ENCODE results near the gene ZSCAN31.

Gene ZSCAN31

GRCh38 chr6:28357036-28357435, 21.1 kb upstream of the ZSCAN31 start:
- TF ChIP-seq FOXP2 (optimal IDR thresholded peaks at IDR 0.05; ENCODE audit: borderline replicate concordance, extremely low read depth, extremely low read length, insufficient read depth), result no peak
- no peak for TF ChIP-seq SIN3A (IDR thresholded peaks at IDR 0.05; ENCODE audit: borderline replicate concordance, insufficient read depth, low read length)
- TF ChIP-seq TAF1 (IDR thresholded peaks at IDR 0.05; ENCODE audit: borderline replicate concordance, insufficient read depth, low read length), result no peak
- TF ChIP-seq REST (IDR thresholded peaks at IDR 0.05; ENCODE audit: insufficient read depth in 1 of 2, low read depth in 2 of 2, low read length in 2 of 2), result no peak
- TF ChIP-seq POLR2AphosphoS5 (IDR thresholded peaks at IDR 0.05; ENCODE audit: low read depth, low read length), result no peak

- TF ChIP-seq SIN3A (IDR thresholded peaks at IDR 0.05; ENCODE audit: borderline replicate concordance, insufficient read depth, low read length) (no peak), TAF1 (IDR thresholded peaks at IDR 0.05; ENCODE audit: borderline replicate concordance, insufficient read depth, low read length) (no peak), POLR2AphosphoS5 (IDR thresholded peaks at IDR 0.05; ENCODE audit: low read depth, low read length) (no peak), FOXP2 (optimal IDR thresholded peaks at IDR 0.05; ENCODE audit: borderline replicate concordance, extremely low read depth, extremely low read length, insufficient read depth) (no peak), REST (IDR thresholded peaks at IDR 0.05; ENCODE audit: insufficient read depth in 1 of 2, low read depth in 2 of 2, low read length in 2 of 2) (no peak)
Observed at GRCh38 chr6:28356666-28357020, 20.7 kb upstream of the ZSCAN31 start.

GRCh38 chr6:28355743-28356665, 20.1 kb upstream of the ZSCAN31 start:
- no peak for TF ChIP-seq FOXP2 (optimal IDR thresholded peaks at IDR 0.05; ENCODE audit: borderline replicate concordance, extremely low read depth, extremely low read length, insufficient read depth)
- no peak for TF ChIP-seq POLR2AphosphoS5 (IDR thresholded peaks at IDR 0.05; ENCODE audit: low read depth, low read length)
- TF ChIP-seq TAF1 (IDR thresholded peaks at IDR 0.05; ENCODE audit: borderline replicate concordance, insufficient read depth, low read length), result no peak
- no peak for TF ChIP-seq SIN3A (IDR thresholded peaks at IDR 0.05; ENCODE audit: borderline replicate concordance, insufficient read depth, low read length)
- no peak for TF ChIP-seq REST (IDR thresholded peaks at IDR 0.05; ENCODE audit: insufficient read depth in 1 of 2, low read depth in 2 of 2, low read length in 2 of 2)

GRCh38 chr6:28354688-28355554, 19.0 kb upstream of the ZSCAN31 start:
- TF ChIP-seq SIN3A (IDR thresholded peaks at IDR 0.05; ENCODE audit: borderline replicate concordance, insufficient read depth, low read length), result no peak
- TF ChIP-seq FOXP2 (optimal IDR thresholded peaks at IDR 0.05; ENCODE audit: borderline replicate concordance, extremely low read depth, extremely low read length, insufficient read depth), result no peak

- no peak for TF ChIP-seq REST (IDR thresholded peaks at IDR 0.05; ENCODE audit: insufficient read depth in 1 of 2, low read depth in 2 of 2, low read length in 2 of 2)
- no peak for TF ChIP-seq POLR2AphosphoS5 (IDR thresholded peaks at IDR 0.05; ENCODE audit: low read depth, low read length)
- no peak for TF ChIP-seq SIN3A (IDR thresholded peaks at IDR 0.05; ENCODE audit: borderline replicate concordance, insufficient read depth, low read length)
- no peak for TF ChIP-seq TAF1 (IDR thresholded peaks at IDR 0.05; ENCODE audit: borderline replicate concordance, insufficient read depth, low read length)
- TF ChIP-seq FOXP2 (optimal IDR thresholded peaks at IDR 0.05; ENCODE audit: borderline replicate concordance, extremely low read depth, extremely low read length, insufficient read depth), result no peak
Observed at GRCh38 chr6:28353981-28354676, 18.2 kb upstream of the ZSCAN31 start.

Measured in PFSK-1 (cell line).